Activated CD8-positive, alpha-beta T cell treated with anti-CD3 and anti-CD28 coated beads, Interleukin-2, amount 10 ng/mL, durations not matched to agents 7 days and 5 days (primary cell): Measurements from ENCODE around the gene ASXL2. TPM values are rescaled to one million over a fixed set of nuclear protein-coding genes. Genes with fewer than 3 reads are reported as not detected.
"Not testable (repeated sequence)": the region's sequence is repeated elsewhere in the genome, so short reads cannot be mapped to it uniquely, and the experiment has no call there.

ENCODE experiments used
- ATAC-seq: fragments of 150-1000 bp; cut with Tn5 transposase; one replicate; pipeline ENCODE4 v1.10.0; 2021; ENCODE audit warnings: moderate library complexity
- CTCF ChIA-PET: fragments of 350-600 bp; sonication (Branson Sonifier 250); formaldehyde crosslinking; loops from one replicate; lab custom pipeline; 2021; ENCODE audit warnings: antibody characterized with exemption; lab: Charles Lee
- POLR2A ChIA-PET: fragments of 350-600 bp; sonication (Branson Sonifier 250); formaldehyde crosslinking; loops from one replicate; lab custom pipeline; 2021; ENCODE audit warnings: antibody characterized with exemption; lab: Charles Lee
- DNase-seq: peaks from one replicate; pipeline ENCODE4 v3.0.0-alpha.2; 2020
- H3K27ac Mint-ChIP-seq: one replicate; pipeline ENCODE4 v1.8.0; 2021; ENCODE audit warnings: mild to moderate bottlenecking, mixed read lengths
- H3K27me3 Mint-ChIP-seq: one replicate; pipeline ENCODE4 v1.8.0; 2021; ENCODE audit warnings: low read depth, mixed read lengths
- H3K36me3 Mint-ChIP-seq: one replicate; pipeline ENCODE4 v1.8.0; 2021; ENCODE audit warnings: low read depth, mixed read lengths
- H3K4me1 Mint-ChIP-seq: one replicate; pipeline ENCODE4 v1.8.0; 2021; ENCODE audit warnings: low read depth, mixed read lengths
- H3K4me3 Mint-ChIP-seq: one replicate; pipeline ENCODE4 v1.8.0; 2021; ENCODE audit warnings: mild to moderate bottlenecking, mixed read lengths
- H3K9me3 Mint-ChIP-seq: one replicate; pipeline ENCODE4 v1.8.0; 2022; ENCODE audit warnings: mixed read lengths; ENCODE audit not compliant: insufficient read depth
- total RNA-seq, 2 experiments: library from RNA; stranded (reverse); gene quantifications; one replicate each; pipeline ENCODE4 v1.2.3, GENCODE V29; 2021

The ASXL2 gene
- total RNA-seq, 2 experiments from 2014 or later, result 44.0 to 45.0 TPM

GRCh38 chr2:25832897-25833296 is 45.4 kb downstream of the ASXL2 start:
- Mint-ChIP-seq H3K27ac (peak overlapping the region; percentile 97), H3K4me3 (no peak overlapping the region), H3K27me3 (no peaks in the 10 kb centered on the region), H3K9me3 (peaks cover 12% of the 10 kb centered on the region), H3K4me1 (peaks cover 57% of the 10 kb centered on the region), H3K36me3 (peaks cover 50% of the 10 kb centered on the region)
- CTCF ChIA-PET, result interaction anchor here (0.9 kb wide), 1 partner anchor 15 kb away, joined by 3 read pairs; no protein-coding TSS in a partner anchor
- POLR2A ChIA-PET, result no interaction called here
- DNase-seq (no peak), ATAC-seq (no peak)

- ATAC-seq, result peak; percentile 87
- Mint-ChIP-seq H3K27me3 (no peaks in the 10 kb centered on the region), H3K27ac (peak overlapping the region; percentile 97), H3K4me1 (peaks cover 58% of the 10 kb centered on the region), H3K9me3 (peaks cover 12% of the 10 kb centered on the region), H3K4me3 (peak overlapping the region; percentile 73), H3K36me3 (peaks cover 50% of the 10 kb centered on the region)
- CTCF ChIA-PET, result interaction anchor here (1.1 to 3.5 kb wide), 4 partner anchors 14 to 37 kb away, joined by 3 to 11 read pairs (median 4); no protein-coding TSS in a partner anchor
- DNase-seq, result peak; percentile 50
- POLR2A ChIA-PET, result interaction anchor here (0.6 to 1.6 kb wide), 4 partner anchors 14 to 75 kb away, joined by 3 to 4 read pairs (median 4); partner anchors contain the start of gene ASXL2
These were observed 46.4 kb downstream of the ASXL2 start for GRCh38 chr2:25831746-25832449.

GRCh38 chr2:25829828-25830227 is 48.5 kb downstream of the ASXL2 start:
- peak overlapping the region; percentile 67 for H3K27ac Mint-ChIP-seq
- ATAC-seq (no peak), DNase-seq (no peak)
- ChIA-PET CTCF (interaction anchor here (0.9 to 3.5 kb wide), 4 partner anchors 12 to 23 kb away, joined by 3 to 11 read pairs (median 6); no protein-coding TSS in a partner anchor), POLR2A (no interaction called here)
- peaks cover 12% of the 10 kb centered on the region for H3K9me3 Mint-ChIP-seq
- H3K27me3 Mint-ChIP-seq, result no peaks in the 10 kb centered on the region
- peaks cover 70% of the 10 kb centered on the region for H3K4me1 Mint-ChIP-seq
- H3K4me3 Mint-ChIP-seq, result no peak overlapping the region
- peaks cover 57% of the 10 kb centered on the region for H3K36me3 Mint-ChIP-seq

GRCh38 chr2:25829377-25829704 is 48.9 kb downstream of the ASXL2 start:
- no peak for ATAC-seq
- H3K27ac Mint-ChIP-seq, result no peak overlapping the region
- CTCF ChIA-PET, result interaction anchor here (0.8 to 3.5 kb wide), 5 partner anchors 12 to 37 kb away, joined by 3 to 11 read pairs (median 4); no protein-coding TSS in a partner anchor
- H3K4me3 Mint-ChIP-seq, result no peak overlapping the region
- H3K36me3 Mint-ChIP-seq, result peaks cover 54% of the 10 kb centered on the region
- DNase-seq, result no peak
- POLR2A ChIA-PET, result no interaction called here
- H3K9me3 Mint-ChIP-seq, result peaks cover 12% of the 10 kb centered on the region
- H3K27me3 Mint-ChIP-seq, result no peaks in the 10 kb centered on the region
- peaks cover 75% of the 10 kb centered on the region for H3K4me1 Mint-ChIP-seq

- Mint-ChIP-seq H3K9me3 (peaks cover 12% of the 10 kb centered on the region), H3K36me3 (peaks cover 51% of the 10 kb centered on the region), H3K4me1 (peaks cover 76% of the 10 kb centered on the region)
- H3K27ac Mint-ChIP-seq, ATAC-seq, H3K27me3 Mint-ChIP-seq, H3K4me3 Mint-ChIP-seq, DNase-seq: not testable (repeated sequence)
- POLR2A ChIA-PET, result interaction anchor here (0.6 kb wide), 1 partner anchor 441 kb away, joined by 3 read pairs; no protein-coding TSS in a partner anchor
- CTCF ChIA-PET, result interaction anchor here (0.7 to 3.5 kb wide), 6 partner anchors 11 to 225 kb away, joined by 3 to 11 read pairs (median 4); no protein-coding TSS in a partner anchor
These were observed 49.5 kb downstream of the ASXL2 start for GRCh38 chr2:25828532-25829376.

GRCh38 chr2:25825238-25825637 is 53.0 kb downstream of the ASXL2 start:
- POLR2A ChIA-PET, result interaction anchor here (0.5 to 0.7 kb wide), 2 partner anchors 83 to 219 kb away, joined by 3 read pairs; no protein-coding TSS in a partner anchor

GRCh38 chr2:25824718-25825117 is 53.6 kb downstream of the ASXL2 start:
- Mint-ChIP-seq H3K4me1 (peaks cover 64% of the 10 kb centered on the region), H3K36me3 (peaks cover 44% of the 10 kb centered on the region), H3K4me3 (peak overlapping the region; percentile 60), H3K9me3 (no peaks in the 10 kb centered on the region), H3K27ac (peak overlapping the region; percentile 83), H3K27me3 (no peaks in the 10 kb centered on the region)
- no peak for ATAC-seq
- ChIA-PET POLR2A (interaction anchor here (0.5 to 0.7 kb wide), 2 partner anchors 82 to 219 kb away, joined by 3 read pairs; no protein-coding TSS in a partner anchor), CTCF (interaction anchor here (0.7 to 3.5 kb wide), 7 partner anchors 12 to 41 kb away, joined by 3 to 18 read pairs (median 5); no protein-coding TSS in a partner anchor)
- no peak for DNase-seq

More at GRCh38 chr2:25825238-25825637, 53.0 kb downstream of the ASXL2 start:
- ATAC-seq (peak; percentile 90), DNase-seq (peak; percentile 68)
- peak overlapping the region; percentile 60 for H3K4me3 Mint-ChIP-seq
- H3K9me3 Mint-ChIP-seq, result no peaks in the 10 kb centered on the region
- CTCF ChIA-PET, result interaction anchor here (1.3 to 3.5 kb wide), 5 partner anchors 11 to 41 kb away, joined by 4 to 18 read pairs (median 5); no protein-coding TSS in a partner anchor
- peak overlapping the region; percentile 83 for H3K27ac Mint-ChIP-seq
- H3K27me3 Mint-ChIP-seq, result no peaks in the 10 kb centered on the region
- H3K4me1 Mint-ChIP-seq, result peaks cover 69% of the 10 kb centered on the region
- peaks cover 49% of the 10 kb centered on the region for H3K36me3 Mint-ChIP-seq

GRCh38 chr2:25824216-25824615 is 54.1 kb downstream of the ASXL2 start:
- POLR2A ChIA-PET, result no interaction called here

GRCh38 chr2:25822190-25823117 is 55.8 kb downstream of the ASXL2 start:
- DNase-seq (peak; percentile 79), ATAC-seq (peak; percentile 80)
- Mint-ChIP-seq H3K27ac (peak overlapping the region; percentile 31), H3K36me3 (peaks cover 47% of the 10 kb centered on the region), H3K4me3 (peak overlapping the region; percentile 64), H3K4me1 (peaks cover 59% of the 10 kb centered on the region), H3K27me3 (no peaks in the 10 kb centered on the region), H3K9me3 (no peaks in the 10 kb centered on the region)
- ChIA-PET POLR2A (no interaction called here), CTCF (interaction anchor here (1.1 to 1.3 kb wide), 2 partner anchors 40 to 73 kb away, joined by 3 to 5 read pairs; no protein-coding TSS in a partner anchor)

More at GRCh38 chr2:25824216-25824615, 54.1 kb downstream of the ASXL2 start:
- Mint-ChIP-seq H3K4me3 (peak overlapping the region; percentile 60), H3K27ac (no peak overlapping the region), H3K4me1 (peaks cover 59% of the 10 kb centered on the region), H3K27me3 (no peaks in the 10 kb centered on the region), H3K9me3 (no peaks in the 10 kb centered on the region), H3K36me3 (peaks cover 46% of the 10 kb centered on the region)
- CTCF ChIA-PET, result interaction anchor here (0.7 to 3.5 kb wide), 7 partner anchors 13 to 75 kb away, joined by 3 to 18 read pairs (median 5); no protein-coding TSS in a partner anchor
- ATAC-seq (no peak), DNase-seq (no peak)

- H3K27ac Mint-ChIP-seq, result peak overlapping the region; percentile 31
- peaks cover 68% of the 10 kb centered on the region for H3K4me1 Mint-ChIP-seq
- peak overlapping the region; percentile 64 for H3K4me3 Mint-ChIP-seq
- no peaks in the 10 kb centered on the region for H3K27me3 Mint-ChIP-seq
- POLR2A ChIA-PET, result no interaction called here
- DNase-seq (no peak), ATAC-seq (no peak)
- CTCF ChIA-PET, result no interaction called here
- no peaks in the 10 kb centered on the region for H3K9me3 Mint-ChIP-seq
- H3K36me3 Mint-ChIP-seq, result peaks cover 47% of the 10 kb centered on the region
These were observed 56.8 kb downstream of the ASXL2 start for GRCh38 chr2:25821225-25822056.
